Measurements from ENCODE around the gene GALNT10. TPM values are rescaled to one million over a fixed set of nuclear protein-coding genes. Genes with fewer than 3 reads are reported as not detected.

The GALNT10 gene
- polyA plus RNA-seq, 1 of the 3 experiments (the other 2 are of a cell fraction): 56.3 TPM

DNA sequence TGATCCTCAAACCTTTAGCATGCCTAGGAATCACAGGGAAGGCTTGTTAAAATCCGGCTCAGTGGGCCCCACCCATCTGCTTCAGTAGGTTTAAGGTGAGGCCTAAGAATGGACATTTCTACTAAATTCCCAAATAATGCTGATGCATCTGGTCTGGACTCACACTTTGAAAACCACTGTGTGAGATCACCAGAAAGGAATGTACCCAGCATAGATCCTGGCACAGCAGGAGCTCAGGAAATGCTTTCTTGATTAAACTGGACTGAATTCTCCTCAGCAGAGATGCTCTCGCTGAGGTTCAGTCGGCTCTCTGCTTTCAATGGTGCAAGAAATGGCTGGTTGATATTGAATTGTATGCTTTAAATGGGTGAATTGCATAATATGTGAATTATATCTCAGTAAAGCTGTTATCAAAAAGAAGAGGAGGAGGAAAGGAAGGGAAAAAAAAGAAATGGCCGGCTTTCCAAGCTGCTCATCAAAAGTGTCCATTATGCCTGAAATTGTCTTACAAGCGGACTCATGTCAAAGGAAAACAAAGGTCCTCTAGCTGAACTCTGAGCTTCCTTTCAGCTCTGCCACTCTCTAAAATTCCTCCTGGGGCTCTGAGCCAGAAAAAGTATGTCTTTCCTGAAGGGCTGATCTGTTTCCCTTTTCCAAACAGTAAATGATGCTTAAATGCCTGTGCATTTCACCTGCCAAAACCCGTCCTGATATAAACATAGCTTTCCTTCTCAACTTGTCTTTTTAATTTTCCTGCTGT, 177.7 kb downstream of the GALNT10 start (continued):
- TF ChIP-seq TAF1 (IDR thresholded peaks at IDR 0.05; ENCODE audit: borderline replicate concordance, low read depth, low read length) (peak; percentile 39; the same call in 1 of the 2 replicates), CTCF (IDR thresholded peaks at IDR 0.05) (no peak), GABPA (IDR thresholded peaks at IDR 0.05; ENCODE audit: low read depth) (no peak), RXRA (IDR thresholded peaks at IDR 0.05; ENCODE audit: borderline replicate concordance, low read depth) (peak; percentile 55; the same call in 1 of the 2 replicates), FOXJ3 (CRISPR knock-in tag; IDR thresholded peaks at IDR 0.05) (no peak)
- TF ChIP-seq, protein P1, sequence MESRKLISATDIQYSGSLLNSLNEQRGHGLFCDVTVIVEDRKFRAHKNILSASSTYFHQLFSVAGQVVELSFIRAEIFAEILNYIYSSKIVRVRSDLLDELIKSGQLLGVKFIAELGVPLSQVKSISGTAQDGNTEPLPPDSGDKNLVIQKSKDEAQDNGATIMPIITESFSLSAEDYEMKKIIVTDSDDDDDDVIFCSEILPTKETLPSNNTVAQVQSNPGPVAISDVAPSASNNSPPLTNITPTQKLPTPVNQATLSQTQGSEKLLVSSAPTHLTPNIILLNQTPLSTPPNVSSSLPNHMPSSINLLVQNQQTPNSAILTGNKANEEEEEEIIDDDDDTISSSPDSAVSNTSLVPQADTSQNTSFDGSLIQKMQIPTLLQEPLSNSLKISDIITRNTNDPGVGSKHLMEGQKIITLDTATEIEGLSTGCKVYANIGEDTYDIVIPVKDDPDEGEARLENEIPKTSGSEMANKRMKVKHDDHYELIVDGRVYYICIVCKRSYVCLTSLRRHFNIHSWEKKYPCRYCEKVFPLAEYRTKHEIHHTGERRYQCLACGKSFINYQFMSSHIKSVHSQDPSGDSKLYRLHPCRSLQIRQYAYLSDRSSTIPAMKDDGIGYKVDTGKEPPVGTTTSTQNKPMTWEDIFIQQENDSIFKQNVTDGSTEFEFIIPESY (IDR thresholded peaks at IDR 0.05; ENCODE audit: borderline replicate concordance, low read depth): 0 out of 2 replicates have a peak, but pooled peaks have one; percentile 34

DNA sequence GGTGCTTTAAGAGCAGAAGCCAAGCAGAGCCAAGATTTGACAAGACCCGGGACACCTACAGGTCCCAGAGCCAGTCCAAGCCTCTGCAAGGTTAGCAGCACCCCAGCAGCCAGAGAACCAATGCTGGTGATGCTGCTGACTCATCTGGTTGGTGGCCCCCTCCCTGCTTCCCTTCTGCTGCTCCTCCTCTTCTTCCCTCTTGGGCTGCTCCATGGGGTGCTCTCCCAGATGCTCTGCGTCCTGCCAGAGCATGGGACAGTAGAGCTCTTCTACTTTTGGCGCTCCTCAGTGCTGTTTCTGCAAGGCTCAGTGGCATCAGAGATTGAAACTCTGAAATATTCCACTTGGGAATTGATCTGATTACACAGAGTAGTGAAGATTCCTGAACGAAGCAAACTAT, 179.1 kb downstream of the GALNT10 start:
- no peaks in the 10 kb centered on the region for H3K9me2 ChIP-seq
- H3K27me3 ChIP-seq (ENCODE audit: insufficient read depth): no peaks in the 10 kb centered on the region
- no peak overlapping the region for H3K4me3 ChIP-seq (ENCODE audit: low read depth in 2 of 2, low read length in 1 of 2)
- peak overlapping the region; percentile 81 to 91; a peak in 3 of 4 replicates for H3K27ac ChIP-seq (ENCODE audit: low read depth in 2 of 2, low read length in 1 of 2)
- no peaks in the 10 kb centered on the region for H4K20me1 ChIP-seq (ENCODE audit: insufficient read depth)
- POLR2A ChIA-PET: no interaction called here
- H3K4me2 ChIP-seq: peak overlapping the region; percentile 68
- DNase-seq: no peak
- no peaks in the 10 kb centered on the region for H3K9me3 ChIP-seq
- CTCF ChIA-PET: no interaction called here
- H3K9ac ChIP-seq: peak overlapping the region; percentile 7; the same call in 1 of the 2 replicates
- H3K36me3 ChIP-seq (replicated peaks in 1 of 2; ENCODE audit: control insufficient read depth in 1 of 2, insufficient read depth in 2 of 2, low read length in 1 of 2): peaks cover 0 to 8% of the 10 kb centered on the region in 2 experiments
- peaks cover 51% of the 10 kb centered on the region for H3K79me2 ChIP-seq (ENCODE audit: insufficient read depth)
- TF ChIP-seq GATA2 (CRISPR knock-in tag; IDR thresholded peaks at IDR 0.05): no peak
- TF ChIP-seq TAF1 (IDR thresholded peaks at IDR 0.05; ENCODE audit: borderline replicate concordance, low read depth, low read length): no peak
- peak; percentile 22 for TF ChIP-seq MAX (IDR thresholded peaks at IDR 0.05; ENCODE audit: low read depth)
- peak; percentile 46; the same call in 1 of the 2 replicates for TF ChIP-seq JUND (IDR thresholded peaks at IDR 0.05)
- TF ChIP-seq RFX5 (IDR thresholded peaks at IDR 0.05; ENCODE audit: low read length): no peak
- no peak for TF ChIP-seq MXI1 (IDR thresholded peaks at IDR 0.05; ENCODE audit: low read depth, low read length)
- TF ChIP-seq NFIC (IDR thresholded peaks at IDR 0.05; ENCODE audit: borderline replicate concordance): peak; percentile 41
- peak; percentile 55; the same call in 1 of the 2 replicates for TF ChIP-seq FOSL2 (IDR thresholded peaks at IDR 0.05; ENCODE audit: borderline replicate concordance, low read depth)
- H2AFZ ChIP-seq (ENCODE audit: low read depth): no peak overlapping the region
- peaks cover 13 to 69% of the 10 kb centered on the region in 2 experiments for H3K4me1 ChIP-seq (ENCODE audit: control insufficient read depth in 1 of 2, insufficient read depth in 2 of 2, low read depth in 1 of 2, low read length in 1 of 2)
- WGBS (ENCODE audit: low lambda C conversion rate): 63% methylated on average over 3 of the region's 4 CpGs
- H3F3A ChIP-seq (replicated peaks; ENCODE audit: insufficient read depth): peaks cover 52% of the 10 kb centered on the region
